Mucosa of stomach (tissue), 1 donor: ENCODE results near the gene TLR6.
"Not testable (repeated sequence)": the region's sequence is repeated elsewhere in the genome, so short reads cannot be mapped to it uniquely, and the experiment has no call there.

Experiments used
- H3K27me3 ChIP-seq: one replicate; pipeline ENCODE4 v1.7.0; 2013; ENCODE audit warnings: mild to moderate bottlenecking, low read length; ENCODE audit not compliant: control insufficient read depth, insufficient read depth
- H3K36me3 ChIP-seq: one replicate; pipeline ENCODE4 v1.7.0; 2013; ENCODE audit warnings: low read length; ENCODE audit not compliant: control insufficient read depth, insufficient read depth
- H3K4me1 ChIP-seq: one replicate; pipeline ENCODE4 v1.7.0; 2013; ENCODE audit warnings: mild to moderate bottlenecking, low read length; ENCODE audit not compliant: control insufficient read depth, insufficient read depth
- H3K4me3 ChIP-seq: one replicate; pipeline ENCODE4 v1.7.0; 2013; ENCODE audit warnings: low read length
- H3K9ac ChIP-seq: one replicate; pipeline ENCODE4 v1.7.0; 2013; ENCODE audit warnings: mild to moderate bottlenecking, low read length, moderate library complexity
- H3K9me3 ChIP-seq: one replicate; pipeline ENCODE4 v1.7.0; 2013; ENCODE audit warnings: mild to moderate bottlenecking, low read length, moderate library complexity; ENCODE audit not compliant: control insufficient read depth
- donor health status: Pancreatic carcinoma.

The TLR6 gene

DNA sequence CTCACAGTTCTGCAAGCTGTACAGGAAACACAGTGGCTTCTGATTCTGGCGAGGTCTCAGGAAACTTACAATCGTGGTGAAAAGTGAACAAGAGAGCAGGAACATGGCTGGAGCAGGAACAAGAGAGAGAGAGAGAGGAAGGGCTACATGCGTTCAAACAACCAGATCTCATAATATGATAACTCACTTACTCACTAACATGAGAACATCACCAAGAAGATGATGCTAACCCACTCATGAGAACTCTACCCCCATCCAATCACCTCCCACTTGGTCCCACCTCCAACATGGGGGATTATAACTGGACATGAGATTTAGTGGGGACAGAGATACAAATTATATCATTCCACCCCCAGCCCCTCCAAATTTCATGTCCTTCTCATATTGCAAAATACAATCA lies 42.2 kb downstream of the TLR6 start:
- H3K9ac ChIP-seq: no peak overlapping the region
- no peaks in the 10 kb centered on the region for H3K9me3 ChIP-seq
- no peaks in the 10 kb centered on the region for H3K27me3 ChIP-seq
- no peaks in the 10 kb centered on the region for H3K36me3 ChIP-seq
- H3K4me3 ChIP-seq: no peak overlapping the region
- no peaks in the 10 kb centered on the region for H3K4me1 ChIP-seq

DNA sequence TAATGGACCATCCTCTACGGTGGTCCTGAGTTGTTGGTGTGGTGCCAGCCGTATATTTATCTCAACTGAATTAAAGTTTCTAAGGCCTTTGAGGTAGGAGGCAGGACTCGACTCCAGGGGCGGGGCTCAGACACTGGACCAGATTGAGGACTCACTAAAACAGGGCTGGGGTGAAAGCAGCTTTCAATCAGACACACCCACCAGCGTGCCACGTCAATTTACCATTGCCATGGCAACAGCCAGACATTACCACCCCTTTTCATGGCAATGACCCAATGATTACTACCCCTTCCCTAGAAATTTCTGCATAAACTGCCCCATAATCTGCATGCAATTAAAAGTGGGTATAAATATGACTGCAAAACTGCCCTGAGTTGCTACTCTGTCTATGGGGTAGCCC lies 45.3 kb downstream of the TLR6 start:
- H3K36me3 ChIP-seq: no peaks in the 10 kb centered on the region
- H3K9ac ChIP-seq: no peak overlapping the region
- no peaks in the 10 kb centered on the region for H3K9me3 ChIP-seq
- H3K27me3 ChIP-seq: no peaks in the 10 kb centered on the region
- H3K4me1 ChIP-seq: no peaks in the 10 kb centered on the region
- H3K4me3 ChIP-seq: no peak overlapping the region

- not testable (repeated sequence) for H3K4me1 ChIP-seq, H3K36me3 ChIP-seq, H3K4me3 ChIP-seq, H3K9ac ChIP-seq, H3K9me3 ChIP-seq, H3K27me3 ChIP-seq
Measured at GRCh38 chr4:38807462-38807861, 49.2 kb downstream of the TLR6 start.

- not testable (repeated sequence) for H3K4me1 ChIP-seq, H3K4me3 ChIP-seq, H3K27me3 ChIP-seq, H3K9ac ChIP-seq, H3K36me3 ChIP-seq, H3K9me3 ChIP-seq
Measured at GRCh38 chr4:38806251-38806650, 50.4 kb downstream of the TLR6 start.

- Histone ChIP-seq H3K9ac (no peak overlapping the region), H3K4me3 (no peak overlapping the region)
Measured at GRCh38 chr4:38805530-38806145, 51.0 kb downstream of the TLR6 start.

GRCh38 chr4:38804654-38805295 lies 51.8 kb downstream of the TLR6 start, which contains the start of gene TLR1:
Gene TLR1 (minus strand): TSS chr4:38804791. CDS start chr4:38798831, 5,960 bp downstream.
- peak within 1 kb of the TSS; percentile 64 for H3K9ac ChIP-seq
- H3K4me3 ChIP-seq: peak within 1 kb of the TSS; percentile 4
- peaks cover 3% of the 10 kb centered on the region for H3K36me3 ChIP-seq

More at GRCh38 chr4:38805530-38806145, 51.0 kb downstream of the TLR6 start:
- H3K27me3 ChIP-seq: no peaks in the 10 kb centered on the region
- H3K4me1 ChIP-seq: no peaks in the 10 kb centered on the region
- no peaks in the 10 kb centered on the region for H3K36me3 ChIP-seq
- H3K9me3 ChIP-seq: no peaks in the 10 kb centered on the region

GRCh38 chr4:38803833-38804653 lies 52.6 kb downstream of the TLR6 start:
- H3K36me3 ChIP-seq: peaks cover 3% of the 10 kb centered on the region
- no peaks in the 10 kb centered on the region for H3K27me3 ChIP-seq
- peak overlapping the region; percentile 64 for H3K9ac ChIP-seq
- no peaks in the 10 kb centered on the region for H3K9me3 ChIP-seq
- no peaks in the 10 kb centered on the region for H3K4me1 ChIP-seq
- H3K4me3 ChIP-seq: peak overlapping the region; percentile 4

More at GRCh38 chr4:38804654-38805295, 51.8 kb downstream of the TLR6 start, which contains the start of gene TLR1:
- Histone ChIP-seq H3K4me1 (no peaks in the 10 kb centered on the region), H3K9me3 (no peaks in the 10 kb centered on the region), H3K27me3 (no peaks in the 10 kb centered on the region)

DNA sequence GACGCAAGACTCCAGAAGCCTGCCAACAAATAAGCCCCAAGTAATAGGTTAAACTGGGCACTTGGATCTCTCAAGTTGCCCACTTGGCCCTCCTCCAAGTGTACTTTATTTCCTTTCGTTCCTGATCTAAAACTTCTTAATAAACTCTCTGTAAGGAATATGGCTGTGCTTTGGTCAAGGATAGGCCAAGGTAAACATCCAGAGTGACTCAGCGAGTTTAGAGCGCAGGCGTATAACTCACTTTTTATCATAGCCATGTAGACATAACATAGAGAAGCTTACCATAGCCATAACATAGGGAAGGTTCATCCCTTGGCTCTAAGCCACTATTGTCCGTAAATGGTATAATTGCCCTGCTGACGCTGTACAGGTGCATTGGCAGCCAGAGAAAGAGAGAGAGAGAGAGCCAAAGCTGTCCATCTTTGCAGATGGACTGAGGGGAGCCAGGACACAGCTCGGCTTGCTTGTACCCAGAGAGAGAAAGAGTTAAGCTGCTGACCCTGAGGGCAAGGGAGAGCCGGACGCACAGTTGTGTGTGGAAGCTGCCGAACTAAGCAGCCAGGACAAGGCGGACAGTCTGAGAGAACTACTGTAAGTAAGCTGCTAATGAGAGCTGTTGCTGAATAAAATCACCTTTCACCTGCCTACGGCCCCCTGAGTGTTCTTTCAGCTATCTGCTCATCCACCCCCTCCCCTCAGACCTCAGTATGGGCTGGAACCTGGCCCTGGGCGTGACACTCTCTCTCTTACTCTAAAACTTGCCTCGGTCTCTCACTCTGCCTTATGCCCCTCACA lies 53.9 kb downstream of the TLR6 start:
- Histone ChIP-seq H3K9me3 (no peaks in the 10 kb centered on the region), H3K4me3 (no peak overlapping the region), H3K27me3 (no peaks in the 10 kb centered on the region), H3K4me1 (no peaks in the 10 kb centered on the region), H3K36me3 (peaks cover 3% of the 10 kb centered on the region), H3K9ac (no peak overlapping the region)

DNA sequence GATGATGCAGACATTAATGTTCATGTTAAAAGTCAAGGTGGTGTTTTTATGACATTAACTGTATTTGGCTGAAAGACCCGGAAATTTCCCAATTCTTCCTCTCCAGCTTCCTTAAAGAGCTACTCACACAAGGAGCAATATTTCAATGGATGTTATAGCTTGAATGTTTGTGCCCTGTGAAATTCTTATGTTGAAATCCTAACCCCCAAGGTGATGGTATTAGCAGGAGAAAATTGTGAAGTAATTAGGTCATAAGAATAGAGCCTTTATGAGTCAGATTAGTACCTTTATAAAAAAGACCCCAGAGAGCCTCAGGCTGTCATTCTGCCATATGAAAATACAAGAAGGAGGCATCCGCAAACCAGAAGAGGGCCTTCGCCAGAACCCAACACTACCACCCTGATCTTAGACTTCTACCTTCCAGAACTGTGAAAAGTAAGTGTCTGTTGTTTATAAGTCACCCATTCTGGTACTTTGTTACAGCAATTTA lies 55.6 kb downstream of the TLR6 start:
- Histone ChIP-seq H3K4me3 (no peak overlapping the region), H3K36me3 (peaks cover 3% of the 10 kb centered on the region), H3K27me3 (no peaks in the 10 kb centered on the region), H3K9ac (no peak overlapping the region), H3K4me1 (no peaks in the 10 kb centered on the region), H3K9me3 (no peaks in the 10 kb centered on the region)

GRCh38 chr4:38800366-38800765 lies 56.3 kb downstream of the TLR6 start:
- Histone ChIP-seq H3K27me3 (no peaks in the 10 kb centered on the region), H3K9me3 (no peaks in the 10 kb centered on the region), H3K9ac (no peak overlapping the region), H3K36me3 (peaks cover 3% of the 10 kb centered on the region), H3K4me3 (no peak overlapping the region), H3K4me1 (no peaks in the 10 kb centered on the region)

DNA sequence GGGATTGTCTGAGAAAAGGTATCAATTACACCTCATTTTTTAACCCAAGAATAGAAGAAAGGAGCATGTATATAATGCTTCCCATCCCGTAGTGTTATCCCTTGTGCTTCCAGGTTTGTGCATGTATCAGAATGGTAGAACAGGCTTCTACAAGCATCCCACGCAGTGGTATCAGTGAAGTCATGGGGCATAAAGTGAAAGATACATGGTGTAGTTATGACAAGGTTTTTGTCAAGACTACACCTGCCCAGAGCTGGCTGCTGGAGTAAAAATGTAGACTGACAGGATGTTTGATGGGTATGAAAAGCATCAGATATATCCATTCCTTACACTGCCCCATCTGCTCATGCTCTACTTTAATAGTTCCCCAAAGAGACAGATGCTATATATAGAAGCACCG lies 61.5 kb downstream of the TLR6 start:
- peaks cover 3% of the 10 kb centered on the region for H3K36me3 ChIP-seq
- H3K9me3 ChIP-seq: no peaks in the 10 kb centered on the region
- no peaks in the 10 kb centered on the region for H3K27me3 ChIP-seq
- no peak overlapping the region for H3K4me3 ChIP-seq
- no peaks in the 10 kb centered on the region for H3K4me1 ChIP-seq
- H3K9ac ChIP-seq: no peak overlapping the region
